Embryonic facial prominence (tissue), 1 donor: ENCODE data around the gene PAFAH1B1.
"Not testable (repeated sequence)": the region's sequence is repeated elsewhere in the genome, so short reads cannot be mapped to it uniquely, and the experiment has no call there.

Source experiments
- DNase-seq: peaks from one replicate; pipeline ENCODE4 v3.0.0-alpha.2; 2016; ENCODE audit errors: extremely low spot score

The PAFAH1B1 gene

DNA sequence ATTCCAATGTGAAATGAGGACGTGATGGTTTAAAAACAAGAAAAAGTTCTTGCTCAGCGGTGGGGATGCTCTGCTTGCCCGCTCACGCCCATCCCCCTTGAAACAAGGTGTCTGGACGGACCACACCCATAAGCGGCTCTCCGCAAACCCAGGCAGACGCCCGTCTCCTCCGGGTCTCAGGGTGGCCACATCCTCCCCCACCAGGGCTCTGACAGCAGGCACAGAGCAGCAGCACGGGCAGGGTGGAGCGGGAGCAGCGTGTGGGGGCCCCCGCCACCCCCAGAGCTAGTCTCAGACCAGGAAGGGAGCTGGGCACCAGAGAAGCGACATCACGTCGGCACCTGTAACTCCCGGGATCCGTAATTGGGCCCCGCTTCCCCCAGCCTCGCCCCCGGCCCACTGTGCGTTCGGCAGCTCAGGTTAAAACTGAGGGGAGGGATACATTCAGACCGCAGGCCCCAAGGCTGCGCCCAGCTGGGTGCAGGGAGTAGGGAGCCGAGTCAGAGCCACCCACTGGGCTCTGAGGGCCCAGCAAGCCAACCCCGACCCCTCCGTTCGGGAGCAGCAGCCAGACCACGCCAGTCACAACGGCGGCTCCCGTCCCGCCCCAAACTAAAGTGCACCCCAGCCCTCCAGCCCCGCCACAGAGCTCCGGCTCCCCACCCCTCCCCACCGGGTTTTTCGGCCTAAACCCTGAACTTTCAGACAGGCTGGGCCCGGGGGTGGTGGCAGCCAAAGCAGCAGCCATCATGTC is 96.1 kb downstream of the PAFAH1B1 start:
- DNase-seq = no peak

DNA sequence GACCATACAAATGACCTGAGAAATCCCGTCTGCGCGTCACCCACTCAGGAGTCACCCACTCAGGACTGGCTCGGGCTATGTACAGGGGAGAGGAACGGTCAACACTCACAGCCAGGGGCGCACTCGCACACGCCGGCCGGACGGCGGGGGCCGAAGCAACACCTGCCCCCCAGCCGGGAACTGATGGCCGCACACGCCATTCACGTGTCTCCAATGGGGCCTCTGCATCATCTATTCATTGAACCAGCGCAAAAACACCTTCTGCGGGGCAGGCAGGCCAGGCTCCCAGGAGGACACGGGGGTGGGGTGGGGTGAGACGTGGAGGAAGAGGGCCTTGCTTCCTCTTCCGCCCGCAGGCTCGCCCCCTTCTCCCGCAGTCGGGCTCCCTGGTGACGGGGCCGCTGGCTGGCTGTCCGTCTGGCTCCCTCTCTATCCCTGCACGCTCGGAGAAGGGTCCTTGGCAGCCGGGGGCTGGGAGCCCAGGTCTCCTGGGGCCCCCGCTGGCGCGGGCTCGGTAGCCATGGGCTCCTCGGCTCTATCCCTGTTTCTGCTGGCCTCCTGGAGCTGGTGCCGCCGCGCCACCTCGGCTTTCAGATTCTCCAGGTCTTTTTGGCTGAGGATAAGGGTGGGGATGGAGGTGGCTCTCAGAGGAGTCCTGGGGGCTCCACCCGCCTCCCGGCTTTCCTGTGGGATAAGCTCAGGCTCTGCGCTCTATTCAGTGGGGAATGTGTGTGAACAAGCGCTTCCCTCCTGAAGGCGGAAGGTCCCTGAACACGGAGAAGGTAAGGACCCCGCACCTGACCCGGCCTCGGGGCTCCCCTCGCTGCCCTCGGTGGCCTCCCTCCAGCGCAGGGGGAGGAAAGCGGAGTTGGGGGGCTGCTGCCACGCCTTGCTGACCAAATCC is 97.0 kb downstream of the PAFAH1B1 start:
- DNase-seq = no peak

- DNase-seq = no peak
Observed at GRCh38 chr17:2691069-2691871, 97.8 kb downstream of the PAFAH1B1 start.

- DNase-seq = no peak
Observed at GRCh38 chr17:2691965-2692780, 98.7 kb downstream of the PAFAH1B1 start.

- no peak for DNase-seq
Observed at GRCh38 chr17:2692781-2693135, 99.3 kb downstream of the PAFAH1B1 start.

GRCh38 chr17:2693561-2694380 is 100.3 kb downstream of the PAFAH1B1 start:
- DNase-seq = no peak

GRCh38 chr17:2694381-2695242 is 101.2 kb downstream of the PAFAH1B1 start:
- no peak for DNase-seq

DNA sequence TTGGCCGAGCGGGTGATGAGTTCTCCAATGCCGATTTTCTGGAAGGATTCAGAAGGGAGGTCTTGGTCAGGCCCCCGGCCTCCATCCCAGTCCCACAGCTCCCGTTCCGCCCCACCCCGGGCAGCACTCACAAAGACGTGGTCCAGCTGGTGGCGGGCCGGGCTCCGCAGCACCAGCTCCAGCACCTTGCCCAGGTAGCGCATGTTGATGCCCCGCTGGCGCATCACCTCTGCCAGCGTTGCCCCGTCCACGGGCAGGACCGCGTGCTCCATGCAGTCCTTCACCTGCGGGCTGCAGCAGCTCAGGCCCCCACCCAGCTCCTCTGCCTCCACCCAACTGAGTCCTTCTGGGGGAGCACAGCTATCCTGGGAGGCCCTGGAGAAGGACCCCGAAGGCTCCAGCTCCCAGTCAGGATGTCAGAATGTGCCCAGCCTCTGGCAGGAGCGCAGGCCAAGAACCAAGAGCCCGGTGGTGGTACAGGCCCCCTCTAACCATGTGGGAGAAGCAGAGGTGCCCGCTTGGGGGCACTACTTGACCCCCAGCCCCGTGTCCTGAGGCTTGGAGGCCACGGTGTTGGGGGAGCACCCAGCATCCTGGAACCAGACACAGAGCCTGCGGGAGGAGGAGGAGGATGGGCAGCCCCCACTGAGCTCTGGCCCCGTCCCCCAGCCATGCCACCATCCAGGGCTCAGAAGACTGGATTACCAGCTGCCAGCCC is 101.9 kb downstream of the PAFAH1B1 start:
- DNase-seq = no peak

DNA sequence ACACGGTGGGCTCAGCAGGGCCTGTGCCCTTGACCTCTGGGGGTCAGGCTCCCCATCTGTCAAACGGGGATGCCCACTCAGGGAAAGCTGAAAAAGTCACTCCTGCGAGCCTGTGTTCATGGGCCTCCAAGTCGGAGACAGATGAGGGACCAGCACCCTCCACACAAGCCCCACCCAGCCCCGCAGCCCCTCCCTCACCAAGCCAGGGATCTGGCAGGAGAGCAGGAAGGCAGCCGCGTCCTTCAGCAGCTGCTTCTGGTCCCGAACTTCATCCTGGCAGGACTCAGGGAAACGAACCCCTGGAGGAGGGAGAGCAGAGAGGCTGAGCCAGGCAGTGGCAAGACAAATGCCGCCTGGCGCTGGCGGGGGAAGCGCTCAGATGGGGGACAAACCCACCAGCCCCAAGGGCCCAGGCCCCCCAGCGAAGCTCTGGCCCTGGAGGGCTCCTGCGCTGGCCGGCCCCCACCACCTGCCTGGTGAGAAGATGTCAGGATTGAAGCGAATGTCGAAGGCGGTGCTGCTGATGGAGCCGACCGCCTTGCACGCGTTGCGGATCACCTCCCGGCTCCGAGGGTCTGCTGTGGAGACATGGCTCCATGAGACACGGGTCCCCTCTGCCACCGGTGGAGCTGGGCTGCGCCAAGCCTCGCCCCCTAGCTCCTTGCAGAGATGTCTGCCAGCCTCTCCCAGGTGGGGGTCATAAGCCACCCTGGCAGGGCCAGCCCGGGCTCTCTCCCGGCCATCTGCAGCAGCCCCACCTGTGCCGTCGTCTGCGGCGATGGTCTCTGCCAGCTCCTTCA is 102.7 kb downstream of the PAFAH1B1 start:
- DNase-seq = no peak

DNA sequence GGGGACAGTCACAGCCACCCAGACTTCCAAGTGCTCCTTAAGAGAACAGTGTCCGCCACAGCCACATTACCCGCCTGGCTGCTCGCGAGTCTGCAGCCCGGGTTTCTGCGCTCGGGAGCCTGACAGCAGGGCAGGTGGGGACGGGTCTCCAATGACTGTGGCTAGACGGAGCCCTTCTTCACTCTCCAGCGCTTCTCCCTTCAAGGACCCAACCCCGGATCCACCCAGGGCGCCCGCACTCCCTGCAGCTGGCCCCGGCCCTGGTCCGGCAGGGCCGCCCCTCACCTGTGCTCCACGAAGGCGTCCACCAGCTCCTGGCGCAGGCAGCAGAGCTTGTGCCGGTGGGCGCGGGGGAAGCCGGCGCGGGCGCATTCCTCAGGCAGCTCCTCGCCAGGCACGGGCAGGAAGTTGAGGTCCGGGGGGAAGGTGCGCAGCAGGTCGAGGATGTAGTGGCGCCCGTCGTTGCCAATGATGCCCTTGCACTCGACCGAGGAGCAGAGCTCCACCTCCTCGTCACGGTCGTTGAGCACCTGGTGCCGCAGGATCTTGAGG is 104.2 kb downstream of the PAFAH1B1 start:
- no peak for DNase-seq

DNA sequence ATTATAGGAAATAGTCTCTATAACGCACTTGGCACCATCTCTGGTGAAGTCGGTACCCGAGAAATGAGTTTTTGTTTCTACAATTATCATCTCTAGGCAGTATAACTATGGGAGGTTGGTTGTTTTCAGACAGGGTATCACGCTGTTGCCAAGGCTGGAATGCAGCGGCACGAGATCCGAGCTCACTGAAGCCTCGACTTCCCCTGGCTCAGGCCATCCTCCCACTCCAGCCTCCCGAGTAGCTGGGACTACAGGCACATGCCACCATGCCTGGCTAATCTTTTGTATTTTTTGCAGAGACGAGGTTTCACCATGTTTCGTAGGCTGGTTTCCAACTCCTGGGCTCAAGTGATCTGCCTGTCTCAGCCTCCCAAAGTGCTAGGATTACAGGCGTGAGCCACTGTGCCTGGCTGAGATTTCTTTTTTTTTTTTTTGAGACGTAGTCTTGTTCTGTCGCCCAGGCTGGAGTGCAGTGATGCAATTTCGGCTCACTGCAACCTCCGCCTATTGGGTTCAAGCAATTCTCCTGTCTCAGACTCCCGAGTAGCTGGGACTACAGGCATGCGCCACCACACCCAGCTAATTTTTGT is 105.9 kb downstream of the PAFAH1B1 start:
- not testable (repeated sequence) for DNase-seq

DNA sequence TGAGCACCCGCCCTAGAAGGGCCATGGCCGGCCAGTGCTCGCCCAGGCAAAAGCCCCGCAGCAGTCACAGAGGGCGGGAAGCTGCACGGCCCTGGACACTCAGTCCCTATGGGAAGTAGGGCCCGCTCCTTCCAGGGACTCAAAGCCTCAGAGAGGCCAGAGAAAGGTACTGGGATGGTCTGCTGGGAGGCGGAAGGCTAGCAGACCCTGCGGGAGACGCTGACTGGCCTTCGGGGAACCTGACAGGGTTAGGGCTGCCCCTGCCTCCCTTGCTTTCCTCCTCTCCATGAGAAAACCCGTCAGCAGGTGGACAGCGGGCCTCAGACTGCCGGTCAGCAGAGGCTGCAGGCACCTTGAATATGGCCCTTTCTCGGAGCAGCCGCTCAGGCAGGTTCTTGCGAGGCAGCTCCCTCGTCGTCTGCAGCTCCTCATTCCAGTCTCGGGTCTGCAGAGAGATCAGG is 106.6 kb downstream of the PAFAH1B1 start:
- no peak for DNase-seq

GRCh38 chr17:2700491-2701141 is 107.2 kb downstream of the PAFAH1B1 start:
- DNase-seq = no peak

DNA sequence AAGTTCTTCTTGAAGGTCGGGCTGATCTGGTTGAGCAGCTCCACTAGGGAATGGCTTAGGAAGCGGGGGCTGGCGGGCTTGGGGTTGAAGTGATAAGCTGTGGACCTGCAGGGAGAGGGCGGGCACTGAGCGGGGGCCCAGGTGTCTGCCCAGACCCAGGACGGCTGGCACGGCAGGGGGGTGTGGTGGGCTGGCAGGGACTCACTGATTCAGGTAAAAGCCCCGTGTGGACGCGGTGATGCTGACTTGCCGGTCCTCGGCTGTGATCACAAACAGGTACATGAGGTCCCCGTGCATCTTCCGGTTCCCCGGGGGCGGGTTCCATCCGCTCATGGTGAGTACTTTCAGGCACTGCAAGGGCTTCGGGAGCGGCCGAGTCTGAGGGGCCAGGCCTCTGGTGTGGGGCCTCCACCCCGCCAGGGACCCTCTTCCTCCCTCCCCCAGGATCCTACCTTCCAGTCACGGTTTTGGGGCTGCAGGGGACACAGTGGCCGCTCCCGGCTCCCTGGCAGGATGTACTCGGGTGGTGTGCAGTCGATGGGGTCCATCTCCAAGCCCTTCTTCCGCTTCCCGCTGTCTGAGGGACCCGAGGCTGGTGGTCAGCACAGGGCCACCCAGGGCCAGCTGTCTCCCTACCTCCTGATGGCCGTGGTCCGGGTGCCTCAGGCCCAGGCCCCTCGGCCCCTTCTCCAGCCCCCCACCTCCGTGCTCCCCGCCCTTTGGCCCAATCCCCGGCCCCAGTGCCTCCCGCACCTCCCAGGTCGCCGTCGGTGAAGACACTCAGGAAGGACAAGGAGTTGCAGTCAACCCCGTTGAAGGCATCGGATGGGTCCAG is 107.9 kb downstream of the PAFAH1B1 start:
- no peak for DNase-seq

DNA sequence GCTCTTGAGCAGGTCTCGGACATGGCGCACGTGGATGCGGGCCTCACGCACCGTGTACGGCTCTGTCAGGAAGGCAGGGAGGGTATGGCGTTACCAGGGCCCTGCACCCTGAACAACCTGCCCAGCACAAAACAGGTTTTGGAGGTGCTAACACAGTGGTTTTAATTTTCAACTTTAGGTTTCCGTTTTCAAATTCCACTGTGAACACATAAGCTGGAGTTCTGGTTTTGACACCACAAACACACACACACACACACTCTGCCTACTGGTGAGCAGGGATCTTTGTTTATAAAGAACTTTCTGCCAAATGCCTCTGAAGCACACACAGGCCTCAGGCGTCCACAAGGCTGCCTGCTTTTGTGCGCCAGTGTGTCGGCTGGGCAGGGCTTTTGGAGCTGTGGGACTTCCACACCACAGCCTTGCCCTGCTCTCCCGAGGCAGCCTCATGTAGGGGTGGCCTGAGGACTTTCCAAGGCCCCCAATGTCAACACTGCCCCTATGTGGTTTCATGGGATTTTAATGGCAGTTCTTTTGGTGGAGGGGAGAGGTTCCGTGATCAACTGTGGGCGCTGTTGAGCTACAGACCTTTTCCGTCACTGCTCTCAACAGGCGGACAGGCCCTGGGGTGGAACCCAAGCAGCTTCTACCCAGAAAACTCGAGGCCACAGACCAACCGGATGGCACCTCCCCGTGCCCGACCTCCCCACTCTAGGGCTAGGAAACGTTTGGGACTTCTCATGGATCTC is 108.7 kb downstream of the PAFAH1B1 start:
- DNase-seq = no peak
